ENCODE results near the gene VTI1A.

DNA sequence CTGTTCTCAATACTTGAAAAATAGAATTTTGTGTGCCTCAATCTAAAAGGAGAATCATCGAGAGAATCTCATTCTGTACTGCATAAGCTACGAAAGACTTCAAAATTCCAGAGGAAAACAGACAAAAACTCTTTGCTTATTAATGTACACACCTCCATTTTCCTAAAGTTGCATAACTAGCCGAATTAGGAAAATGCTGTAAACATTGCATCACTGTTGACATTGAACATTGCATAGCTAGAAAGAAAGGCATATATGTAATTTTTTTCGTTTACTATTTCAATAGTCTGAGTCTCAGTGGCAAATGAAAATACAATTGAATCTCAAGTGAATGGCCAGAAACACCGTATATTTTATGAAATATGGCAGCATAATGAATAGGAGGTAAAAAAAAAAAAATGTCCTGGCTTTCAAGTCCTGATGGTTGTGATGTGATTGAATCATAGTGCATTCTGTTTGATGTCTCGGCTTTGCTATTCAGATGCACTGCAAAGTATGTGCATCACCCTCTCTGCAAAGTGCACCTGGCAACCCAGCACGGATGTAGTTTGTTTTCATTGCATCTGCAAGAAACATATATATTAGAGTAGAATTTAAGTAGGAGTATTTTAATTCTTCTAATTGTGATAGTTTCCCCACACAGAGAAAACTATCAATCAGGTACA is 196.7 kb downstream of the VTI1A start:
- TF ChIP-seq JUNB (IDR thresholded peaks at IDR 0.05) (0 out of 2 replicates have a peak, but pooled peaks have one; percentile 13), ZFP36 (IDR thresholded peaks at IDR 0.05; ENCODE audit: borderline replicate concordance, partially characterized antibody) (no peak), KDM5A (IDR thresholded peaks at IDR 0.05) (no peak), RNF2 (IDR thresholded peaks at IDR 0.05; ENCODE audit: borderline replicate concordance, low read depth) (no peak), RAD21 (conservative IDR thresholded peaks at IDR 0.05 in 1 of 2, IDR thresholded peaks at IDR 0.05 in 1 of 2) (no peak), POLR2A (IDR thresholded peaks at IDR 0.05; ENCODE audit: low read length) (no peak)
- TF ChIP-seq, protein P1, sequence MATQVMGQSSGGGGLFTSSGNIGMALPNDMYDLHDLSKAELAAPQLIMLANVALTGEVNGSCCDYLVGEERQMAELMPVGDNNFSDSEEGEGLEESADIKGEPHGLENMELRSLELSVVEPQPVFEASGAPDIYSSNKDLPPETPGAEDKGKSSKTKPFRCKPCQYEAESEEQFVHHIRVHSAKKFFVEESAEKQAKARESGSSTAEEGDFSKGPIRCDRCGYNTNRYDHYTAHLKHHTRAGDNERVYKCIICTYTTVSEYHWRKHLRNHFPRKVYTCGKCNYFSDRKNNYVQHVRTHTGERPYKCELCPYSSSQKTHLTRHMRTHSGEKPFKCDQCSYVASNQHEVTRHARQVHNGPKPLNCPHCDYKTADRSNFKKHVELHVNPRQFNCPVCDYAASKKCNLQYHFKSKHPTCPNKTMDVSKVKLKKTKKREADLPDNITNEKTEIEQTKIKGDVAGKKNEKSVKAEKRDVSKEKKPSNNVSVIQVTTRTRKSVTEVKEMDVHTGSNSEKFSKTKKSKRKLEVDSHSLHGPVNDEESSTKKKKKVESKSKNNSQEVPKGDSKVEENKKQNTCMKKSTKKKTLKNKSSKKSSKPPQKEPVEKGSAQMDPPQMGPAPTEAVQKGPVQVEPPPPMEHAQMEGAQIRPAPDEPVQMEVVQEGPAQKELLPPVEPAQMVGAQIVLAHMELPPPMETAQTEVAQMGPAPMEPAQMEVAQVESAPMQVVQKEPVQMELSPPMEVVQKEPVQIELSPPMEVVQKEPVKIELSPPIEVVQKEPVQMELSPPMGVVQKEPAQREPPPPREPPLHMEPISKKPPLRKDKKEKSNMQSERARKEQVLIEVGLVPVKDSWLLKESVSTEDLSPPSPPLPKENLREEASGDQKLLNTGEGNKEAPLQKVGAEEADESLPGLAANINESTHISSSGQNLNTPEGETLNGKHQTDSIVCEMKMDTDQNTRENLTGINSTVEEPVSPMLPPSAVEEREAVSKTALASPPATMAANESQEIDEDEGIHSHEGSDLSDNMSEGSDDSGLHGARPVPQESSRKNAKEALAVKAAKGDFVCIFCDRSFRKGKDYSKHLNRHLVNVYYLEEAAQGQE (IDR thresholded peaks at IDR 0.05) = no peak
- TF ChIP-seq, protein P2, sequence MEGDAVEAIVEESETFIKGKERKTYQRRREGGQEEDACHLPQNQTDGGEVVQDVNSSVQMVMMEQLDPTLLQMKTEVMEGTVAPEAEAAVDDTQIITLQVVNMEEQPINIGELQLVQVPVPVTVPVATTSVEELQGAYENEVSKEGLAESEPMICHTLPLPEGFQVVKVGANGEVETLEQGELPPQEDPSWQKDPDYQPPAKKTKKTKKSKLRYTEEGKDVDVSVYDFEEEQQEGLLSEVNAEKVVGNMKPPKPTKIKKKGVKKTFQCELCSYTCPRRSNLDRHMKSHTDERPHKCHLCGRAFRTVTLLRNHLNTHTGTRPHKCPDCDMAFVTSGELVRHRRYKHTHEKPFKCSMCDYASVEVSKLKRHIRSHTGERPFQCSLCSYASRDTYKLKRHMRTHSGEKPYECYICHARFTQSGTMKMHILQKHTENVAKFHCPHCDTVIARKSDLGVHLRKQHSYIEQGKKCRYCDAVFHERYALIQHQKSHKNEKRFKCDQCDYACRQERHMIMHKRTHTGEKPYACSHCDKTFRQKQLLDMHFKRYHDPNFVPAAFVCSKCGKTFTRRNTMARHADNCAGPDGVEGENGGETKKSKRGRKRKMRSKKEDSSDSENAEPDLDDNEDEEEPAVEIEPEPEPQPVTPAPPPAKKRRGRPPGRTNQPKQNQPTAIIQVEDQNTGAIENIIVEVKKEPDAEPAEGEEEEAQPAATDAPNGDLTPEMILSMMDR (IDR thresholded peaks at IDR 0.05) = no peak

Measured in A549 (cell line).